ENCODE data around the gene C16orf87.
A peak's percentile ranks its signal among the peaks of the same experiment; 100 is the strongest.
"Not testable (repeated sequence)": the region's sequence is repeated elsewhere in the genome, so short reads cannot be mapped to it uniquely, and the experiment has no call there.

Gene C16orf87

GRCh38 chr16:46830902-46831647 lies at the start of gene C16orf87:
C16orf87 (minus strand) TSS chr16:46831180; CDS start chr16:46831149, 31 bp downstream.
- no peaks in the 10 kb centered on the region for H3K36me3 ChIP-seq
- no peaks in the 10 kb centered on the region for H3K27me3 ChIP-seq
- H3K4me3 ChIP-seq (ENCODE audit: low read depth in 1 of 2, low read length in 1 of 2) = peak within 1 kb of the TSS; percentile 72 to 89
- TF ChIP-seq CTCF (IDR thresholded peaks at IDR 0.05) = no peak
- H3K9me3 ChIP-seq = no peaks in the 10 kb centered on the region
- peaks cover 12 to 13% of the 10 kb centered on the region in 2 experiments for H3K4me1 ChIP-seq (ENCODE audit: control insufficient read depth in 1 of 2, insufficient read depth in 1 of 2, low read depth in 1 of 2, low read length in 1 of 2)
- H3K27ac ChIP-seq = peak within 1 kb of the TSS; percentile 91

- Histone ChIP-seq H3K27ac (no peak overlapping the region), H3K36me3 (no peaks in the 10 kb centered on the region), H3K4me1 (ENCODE audit: control insufficient read depth in 1 of 2, insufficient read depth in 1 of 2, low read depth in 1 of 2, low read length in 1 of 2) (peaks cover 12 to 17% of the 10 kb centered on the region in 2 experiments), H3K27me3 (no peaks in the 10 kb centered on the region), H3K4me3 (ENCODE audit: low read depth in 1 of 2, low read length in 1 of 2) (no peak overlapping the region), H3K9me3 (no peaks in the 10 kb centered on the region)
- TF ChIP-seq CTCF (IDR thresholded peaks at IDR 0.05) = no peak
These were observed 44.3 kb upstream of the C16orf87 start for GRCh38 chr16:46875243-46875642.

GRCh38 chr16:46873201-46873600 lies 42.2 kb upstream of the C16orf87 start:
- Histone ChIP-seq H3K4me1 (ENCODE audit: control insufficient read depth in 1 of 2, insufficient read depth in 1 of 2, low read depth in 1 of 2, low read length in 1 of 2) (peaks cover 7 to 8% of the 10 kb centered on the region in 2 experiments), H3K4me3 (ENCODE audit: low read depth in 1 of 2, low read length in 1 of 2) (no peak overlapping the region), H3K9me3 (no peaks in the 10 kb centered on the region), H3K36me3 (no peaks in the 10 kb centered on the region), H3K27me3 (no peaks in the 10 kb centered on the region), H3K27ac (no peak overlapping the region)
- TF ChIP-seq CTCF (IDR thresholded peaks at IDR 0.05) = no peak

- no peak overlapping the region for H3K4me3 ChIP-seq (ENCODE audit: low read depth in 1 of 2, low read length in 1 of 2)
- H3K4me1 ChIP-seq (ENCODE audit: control insufficient read depth in 1 of 2, insufficient read depth in 1 of 2, low read depth in 1 of 2, low read length in 1 of 2) = no peaks in the 10 kb centered on the region
- no peaks in the 10 kb centered on the region for H3K36me3 ChIP-seq
- H3K27me3 ChIP-seq = no peaks in the 10 kb centered on the region
- no peak overlapping the region for H3K27ac ChIP-seq
- no peak for TF ChIP-seq CTCF (IDR thresholded peaks at IDR 0.05)
- no peaks in the 10 kb centered on the region for H3K9me3 ChIP-seq
These were observed 40.6 kb upstream of the C16orf87 start for GRCh38 chr16:46871597-46871996.

- H3K27ac ChIP-seq; H3K9me3 ChIP-seq; H3K36me3 ChIP-seq; H3K4me1 ChIP-seq (ENCODE audit: control insufficient read depth in 1 of 2, insufficient read depth in 1 of 2, low read depth in 1 of 2, low read length in 1 of 2); H3K4me3 ChIP-seq (ENCODE audit: low read depth in 1 of 2, low read length in 1 of 2); H3K27me3 ChIP-seq: not testable (repeated sequence)
These were observed 37.9 kb upstream of the C16orf87 start for GRCh38 chr16:46868891-46869290.

GRCh38 chr16:46867486-46867885 lies 36.5 kb upstream of the C16orf87 start:
- not testable (repeated sequence) for H3K36me3 ChIP-seq; H3K4me3 ChIP-seq (ENCODE audit: low read depth in 1 of 2, low read length in 1 of 2); H3K27me3 ChIP-seq; H3K9me3 ChIP-seq; H3K27ac ChIP-seq; H3K4me1 ChIP-seq (ENCODE audit: control insufficient read depth in 1 of 2, insufficient read depth in 1 of 2, low read depth in 1 of 2, low read length in 1 of 2)

All from neutrophil (primary cell).